ENCODE data around the gene ZNF580.
A peak's percentile ranks its signal among the peaks of the same experiment; 100 is the strongest.

ZNF580 gene

GRCh38 chr19:55679343-55680257 is 38.8 kb downstream of the ZNF580 start:
- peak in 1 of 5 experiments; percentile 19 for DNase-seq

GRCh38 chr19:55680339-55681130 is 39.7 kb downstream of the ZNF580 start:
- DNase-seq = no peak

- no peak for DNase-seq
These were observed 40.6 kb downstream of the ZNF580 start for GRCh38 chr19:55681131-55682092.

GRCh38 chr19:55683449-55684261 is 42.9 kb downstream of the ZNF580 start:
- DNase-seq = no peak

GRCh38 chr19:55684946-55685681 is 44.3 kb downstream of the ZNF580 start:
- no peak for DNase-seq

GRCh38 chr19:55685776-55686175 is 45.0 kb downstream of the ZNF580 start:
- DNase-seq = no peak

- DNase-seq = no peak
These were observed 45.7 kb downstream of the ZNF580 start for GRCh38 chr19:55686311-55687050.

GRCh38 chr19:55687281-55688201 is 46.7 kb downstream of the ZNF580 start:
- DNase-seq = no peak

- DNase-seq = no peak
These were observed 47.8 kb downstream of the ZNF580 start for GRCh38 chr19:55688422-55689218.

- no peak for DNase-seq
These were observed 48.8 kb downstream of the ZNF580 start for GRCh38 chr19:55689411-55690108.

- DNase-seq = no peak
These were observed 49.4 kb downstream of the ZNF580 start for GRCh38 chr19:55690109-55690768.

- no peak for DNase-seq
These were observed 50.2 kb downstream of the ZNF580 start for GRCh38 chr19:55690769-55691545.

GRCh38 chr19:55691561-55692481 is 51.0 kb downstream of the ZNF580 start:
- no peak for DNase-seq

- no peak for DNase-seq
These were observed 51.9 kb downstream of the ZNF580 start for GRCh38 chr19:55692681-55693081.
